Kasumi-1 (cell line): ENCODE measurements around the gene SYCN.

Experiments
- DNase-seq, 2 experiments: peaks; one replicate each; lab custom pipeline; 2025; lab: John Stamatoyannopoulos, UW

The SYCN gene

DNA sequence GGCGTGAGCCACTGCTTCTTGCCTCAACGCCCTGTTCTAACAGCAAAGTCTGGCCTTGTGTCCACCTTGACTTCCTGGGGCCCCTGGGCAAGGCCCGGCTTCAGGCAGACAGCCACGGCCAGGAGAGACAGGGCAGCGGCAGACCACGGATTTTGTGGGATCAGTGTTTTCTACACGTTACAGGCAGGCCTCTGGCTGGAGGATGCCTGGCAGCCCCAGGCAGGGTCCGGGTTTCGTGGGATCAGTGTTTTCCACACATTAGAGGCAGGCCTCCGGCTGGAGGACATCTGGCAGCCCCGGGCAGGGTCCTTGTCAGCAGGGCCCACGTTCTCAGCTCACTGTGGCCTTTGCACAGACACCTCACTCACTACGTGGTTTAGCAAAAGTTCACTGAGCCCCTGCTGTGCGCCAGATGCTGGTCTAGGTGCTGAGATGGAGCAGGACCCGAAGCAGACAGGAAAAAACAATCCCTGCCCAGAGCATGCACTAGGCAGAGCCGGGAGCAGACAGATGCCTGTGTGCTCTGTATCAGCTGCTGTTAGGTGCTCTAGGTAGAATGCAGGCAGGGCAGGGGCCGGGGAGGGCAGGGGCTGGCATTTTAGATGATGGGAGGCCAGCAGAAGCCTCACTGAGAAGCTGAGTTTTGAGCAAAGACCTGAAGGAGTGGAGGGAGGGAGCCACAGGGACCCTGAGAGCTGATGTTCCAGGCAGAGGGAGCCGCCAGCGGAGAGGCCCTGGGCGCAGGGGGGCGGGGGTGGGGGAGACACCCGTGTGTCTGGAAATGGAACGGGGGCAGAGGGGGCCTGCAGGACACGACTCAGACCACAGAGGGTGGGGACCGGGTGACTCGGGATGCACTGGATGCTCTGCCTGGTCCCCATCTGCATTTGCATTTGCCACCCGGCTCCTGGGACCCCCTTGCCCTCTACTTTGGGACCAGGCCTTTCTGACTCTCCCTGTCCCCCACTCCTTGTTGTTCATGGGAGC is 32.3 kb downstream of the SYCN start:
- no peak for DNase-seq

GRCh38 chr19:39170386-39171231 is 33.5 kb downstream of the SYCN start:
- no peak for DNase-seq

DNA sequence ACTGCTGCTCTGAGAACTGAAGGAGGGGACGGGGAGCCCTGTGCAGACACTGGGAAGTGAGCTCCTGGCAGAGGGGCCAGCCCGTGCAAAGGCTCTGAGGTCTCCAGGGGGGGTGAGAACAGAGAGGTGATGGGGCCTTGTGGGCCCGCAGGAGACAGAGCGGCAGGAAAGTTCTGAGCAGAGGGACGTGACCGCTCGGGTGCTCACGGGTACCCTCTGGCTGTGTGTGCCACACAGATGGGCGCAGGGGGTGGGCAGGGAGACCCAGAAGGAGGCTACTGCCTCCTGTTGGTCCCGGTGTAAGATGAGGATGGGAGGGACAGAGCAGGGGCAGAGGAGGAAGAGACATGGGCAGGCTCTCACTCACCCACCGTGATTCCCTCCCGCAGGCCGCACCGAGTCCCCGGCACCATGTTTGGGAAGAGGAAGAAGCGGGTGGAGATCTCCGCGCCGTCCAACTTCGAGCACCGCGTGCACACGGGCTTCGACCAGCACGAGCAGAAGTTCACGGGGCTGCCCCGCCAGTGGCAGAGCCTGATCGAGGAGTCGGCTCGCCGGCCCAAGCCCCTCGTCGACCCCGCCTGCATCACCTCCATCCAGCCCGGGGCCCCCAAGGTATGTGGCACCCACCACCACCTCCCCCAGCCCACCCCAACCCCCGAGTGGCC is 34.8 kb downstream of the SYCN start:
- no peak for DNase-seq

DNA sequence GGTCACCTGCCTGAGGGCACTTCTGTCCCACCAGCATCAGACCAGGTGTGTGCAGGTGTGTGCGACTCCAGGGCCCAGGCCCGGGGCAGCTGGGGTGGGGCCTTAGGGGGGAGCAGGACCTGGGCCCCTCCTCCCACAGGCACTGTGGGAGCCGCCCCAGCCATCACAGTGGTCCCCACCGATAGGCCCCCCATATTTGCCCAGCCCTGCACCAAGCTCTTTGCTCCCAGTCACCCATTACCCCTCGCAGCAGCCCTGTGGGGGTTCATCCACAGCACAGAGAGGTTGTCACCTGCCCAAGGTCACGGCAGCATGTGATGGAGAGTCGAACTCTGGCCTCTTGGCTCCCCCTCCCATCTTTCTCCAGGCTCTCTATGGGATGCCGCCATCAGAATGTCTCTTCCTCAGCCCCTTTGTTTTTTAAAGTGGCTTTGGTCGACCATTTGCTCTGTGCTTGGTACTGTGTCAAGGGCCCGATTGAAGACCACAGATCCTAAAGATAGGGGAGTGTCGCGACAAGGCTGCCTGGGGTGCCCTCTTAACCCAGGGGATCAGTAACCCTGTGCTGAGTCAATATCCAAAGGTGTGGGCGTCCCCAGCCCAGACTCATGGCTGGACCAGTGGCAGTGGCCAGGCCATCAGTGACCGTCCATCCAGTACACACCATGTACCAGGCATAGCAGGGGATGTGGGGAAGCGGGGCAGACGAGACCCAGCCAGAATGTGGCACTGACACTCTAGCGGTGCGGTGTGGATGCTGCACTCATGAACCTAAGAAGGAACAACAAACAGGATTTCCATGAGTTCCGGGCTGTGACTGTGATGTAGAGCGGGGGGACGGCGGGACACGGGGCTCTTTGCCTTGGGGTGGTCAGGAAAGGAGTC is 35.6 kb downstream of the SYCN start:
- DNase-seq, result no peak

DNA sequence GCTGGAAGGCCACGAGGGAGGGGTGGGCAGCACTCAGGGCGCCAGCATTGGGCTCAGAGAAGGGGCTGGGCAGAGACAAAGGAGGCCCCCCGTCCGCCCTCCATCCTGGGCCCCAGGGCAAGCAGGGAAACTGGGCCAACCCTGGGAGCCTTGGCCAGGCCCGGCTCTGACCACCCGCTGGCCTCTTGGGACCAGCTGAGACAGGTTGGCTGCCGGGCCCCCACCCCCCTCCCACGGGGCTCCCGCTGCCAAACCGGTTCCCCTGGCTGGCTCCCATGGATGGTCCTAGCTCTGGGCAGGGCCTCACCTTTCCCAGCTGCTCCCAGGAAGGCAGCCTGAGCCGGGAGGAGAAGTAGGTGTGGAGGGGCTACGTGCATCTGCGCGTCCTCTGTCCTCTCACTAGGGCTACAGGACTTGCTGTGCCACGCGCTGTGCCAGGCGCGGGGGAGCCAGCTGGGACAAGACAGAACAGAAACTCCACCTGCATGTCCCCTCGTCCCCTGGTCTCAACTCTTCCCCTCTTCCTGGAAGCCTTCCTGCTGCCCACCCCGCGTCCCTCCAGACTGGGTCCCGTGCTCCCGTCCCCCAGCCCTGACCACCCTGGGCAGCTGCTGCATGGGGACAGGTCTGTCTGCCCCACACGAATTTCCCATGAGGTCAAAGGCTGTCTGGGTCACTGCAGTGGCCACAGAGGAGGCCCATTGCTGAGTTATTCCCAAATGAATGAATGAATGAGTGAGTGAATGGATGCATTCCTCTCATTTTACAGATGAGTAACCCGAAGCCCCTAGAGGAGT is 36.4 kb downstream of the SYCN start:
- DNase-seq, result no peak

DNA sequence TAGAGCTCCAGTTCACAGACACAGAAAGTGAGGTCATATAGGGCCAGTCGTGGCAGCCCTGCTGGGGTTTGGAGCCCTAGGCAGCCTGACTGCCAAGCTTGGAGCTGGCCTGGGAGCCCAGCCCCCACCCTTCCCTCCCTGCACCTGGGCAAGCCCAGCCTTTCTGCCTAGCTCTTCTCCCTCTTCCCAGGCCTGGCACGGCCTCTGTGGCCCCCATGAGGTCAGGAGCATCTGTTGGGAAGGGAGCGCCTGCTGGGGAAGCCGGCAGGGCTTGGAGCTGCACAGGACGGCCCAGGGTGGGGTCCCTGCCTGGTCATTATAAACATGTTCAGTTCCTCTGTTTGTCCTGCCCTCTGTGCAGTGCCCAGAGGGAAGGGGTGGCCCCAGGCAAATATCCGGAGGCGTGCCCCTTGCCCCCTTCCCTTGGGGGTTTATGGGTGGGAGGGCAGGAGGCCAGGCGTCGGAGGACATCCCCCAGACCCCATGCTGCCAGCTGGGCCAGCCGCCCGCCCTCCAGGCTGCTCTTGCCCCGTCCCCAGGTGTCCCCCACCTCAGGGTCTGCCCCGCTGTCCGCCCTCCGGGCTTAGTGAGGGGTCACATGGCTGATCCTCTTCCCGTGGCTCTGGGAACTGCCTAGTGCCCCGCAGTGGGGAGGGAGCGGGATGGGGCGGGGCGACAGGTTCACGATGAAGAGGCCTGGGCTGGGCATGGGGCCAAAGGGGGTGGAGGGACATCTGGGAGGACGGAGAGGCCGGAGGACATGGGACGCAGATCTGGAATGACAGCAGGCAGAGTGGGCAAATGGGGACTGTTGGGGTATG is 37.3 kb downstream of the SYCN start:
- DNase-seq, result no peak

DNA sequence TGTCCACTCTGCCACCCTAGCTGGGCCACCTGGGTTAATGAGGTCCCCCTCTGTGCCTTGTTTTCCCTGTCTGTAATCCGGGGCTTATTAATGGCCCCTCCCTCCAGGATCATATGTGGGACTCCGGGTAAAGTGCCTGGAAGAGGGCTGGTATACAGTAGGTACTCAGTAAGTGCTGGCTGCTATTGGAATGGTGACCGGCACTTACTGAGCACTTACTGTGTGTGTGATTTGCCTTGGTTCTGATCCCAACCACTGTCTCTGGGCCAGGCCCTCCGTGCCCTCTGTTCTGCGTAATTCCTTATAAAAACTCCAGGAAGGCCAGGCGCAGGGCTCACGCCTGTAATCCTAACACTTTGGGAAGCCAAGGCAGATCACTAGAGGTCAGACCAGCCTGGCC is 38.2 kb downstream of the SYCN start:
- no peak for DNase-seq

DNA sequence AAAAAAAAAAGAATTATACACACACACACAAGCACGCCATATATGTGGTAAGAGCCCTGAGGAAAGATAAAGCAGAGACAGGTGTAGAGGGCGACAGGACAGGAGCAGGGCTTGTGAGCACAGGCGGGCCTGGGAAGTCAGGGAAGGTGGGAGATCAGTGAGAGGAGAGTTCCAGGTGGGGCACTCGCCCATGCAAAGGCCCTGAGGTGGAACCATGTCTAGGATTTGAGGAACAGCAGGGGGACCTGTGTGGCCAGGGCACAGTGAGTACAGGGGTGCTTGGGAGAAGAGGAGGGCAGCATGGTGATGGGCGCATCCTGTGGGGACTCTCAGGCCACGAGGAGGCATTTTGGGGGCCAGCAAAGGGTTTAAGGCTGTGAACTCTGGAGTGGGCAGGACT is 39.8 kb downstream of the SYCN start:
- no peak for DNase-seq

DNA sequence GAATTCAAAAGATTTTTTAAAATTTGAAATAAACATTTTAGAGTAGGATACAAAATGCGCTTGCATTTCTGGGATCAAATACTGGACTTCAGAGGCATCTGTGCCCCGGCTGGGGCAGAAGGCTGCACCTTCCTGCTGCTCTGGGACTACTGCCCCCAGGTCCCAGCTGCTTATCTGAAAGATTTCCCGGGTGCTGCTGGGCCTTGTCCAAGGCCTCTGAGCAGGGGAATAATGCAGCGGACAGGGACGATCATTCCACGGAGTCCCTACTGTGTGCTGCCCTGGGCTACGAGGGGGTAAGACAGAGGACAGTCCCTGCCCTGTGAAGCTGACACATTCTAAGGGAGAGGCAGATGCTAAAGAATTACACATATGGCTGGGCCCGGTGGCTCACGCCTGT is 40.4 kb downstream of the SYCN start:
- DNase-seq, result no peak

- DNase-seq, result no peak
Measured at GRCh38 chr19:39162441-39163043, 41.5 kb downstream of the SYCN start.

- no peak for DNase-seq
Measured at GRCh38 chr19:39160889-39161672, 43.0 kb downstream of the SYCN start.

GRCh38 chr19:39160523-39160861 is 43.6 kb downstream of the SYCN start:
- DNase-seq, result no peak

DNA sequence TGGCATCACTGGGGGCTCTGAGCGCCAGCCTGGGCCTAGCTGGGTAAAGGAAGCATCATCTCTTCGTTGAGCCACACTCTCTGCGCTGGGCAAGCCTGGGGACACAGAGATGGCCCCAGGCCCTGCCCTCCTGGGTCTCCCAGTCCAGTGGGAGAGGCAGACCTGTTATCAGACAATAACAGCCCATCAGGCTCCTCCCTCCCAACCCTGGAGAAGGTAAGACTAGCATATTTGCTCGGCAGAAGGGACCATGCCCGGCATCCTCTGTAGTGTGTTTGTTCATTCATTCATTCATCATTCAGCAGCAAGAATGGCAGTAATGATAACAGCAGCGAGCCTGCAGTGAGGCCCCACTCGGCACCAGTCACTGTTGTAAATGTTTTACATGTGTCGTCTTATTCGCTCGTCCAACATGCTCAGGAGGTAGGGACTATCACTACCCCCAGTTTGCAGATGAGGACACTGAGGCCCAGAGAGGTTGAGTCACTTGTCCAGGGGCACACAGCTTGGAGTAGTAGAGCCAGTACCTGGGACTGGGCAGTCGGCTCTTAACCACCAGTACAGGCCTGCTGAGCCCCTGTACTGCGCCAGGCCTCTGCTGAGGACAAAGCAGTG is 45.3 kb downstream of the SYCN start:
- DNase-seq, result peak in 1 of 2 experiments; percentile 4

DNA sequence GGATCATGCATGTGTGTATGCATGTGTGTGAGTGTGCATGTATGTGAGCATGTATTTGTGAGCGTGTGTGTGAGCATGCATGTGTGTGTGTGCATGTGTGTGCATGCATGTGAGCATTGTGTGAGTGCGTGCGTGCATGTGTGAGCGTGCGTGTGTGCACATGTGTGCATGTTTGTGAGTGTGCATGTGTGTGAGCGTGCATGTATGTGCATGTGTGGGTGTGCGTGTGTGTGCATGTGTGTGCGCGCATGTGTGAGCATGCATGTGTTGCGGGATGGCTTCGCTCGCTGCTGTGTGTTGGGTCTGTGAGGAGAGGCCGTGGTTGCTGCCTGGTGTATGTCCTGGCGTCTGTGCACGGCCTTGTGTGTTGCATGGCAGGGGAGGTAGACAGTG is 46.1 kb downstream of the SYCN start:
- DNase-seq, result no peak

GRCh38 chr19:39157275-39157996 is 46.6 kb downstream of the SYCN start:
- DNase-seq, result no peak

DNA sequence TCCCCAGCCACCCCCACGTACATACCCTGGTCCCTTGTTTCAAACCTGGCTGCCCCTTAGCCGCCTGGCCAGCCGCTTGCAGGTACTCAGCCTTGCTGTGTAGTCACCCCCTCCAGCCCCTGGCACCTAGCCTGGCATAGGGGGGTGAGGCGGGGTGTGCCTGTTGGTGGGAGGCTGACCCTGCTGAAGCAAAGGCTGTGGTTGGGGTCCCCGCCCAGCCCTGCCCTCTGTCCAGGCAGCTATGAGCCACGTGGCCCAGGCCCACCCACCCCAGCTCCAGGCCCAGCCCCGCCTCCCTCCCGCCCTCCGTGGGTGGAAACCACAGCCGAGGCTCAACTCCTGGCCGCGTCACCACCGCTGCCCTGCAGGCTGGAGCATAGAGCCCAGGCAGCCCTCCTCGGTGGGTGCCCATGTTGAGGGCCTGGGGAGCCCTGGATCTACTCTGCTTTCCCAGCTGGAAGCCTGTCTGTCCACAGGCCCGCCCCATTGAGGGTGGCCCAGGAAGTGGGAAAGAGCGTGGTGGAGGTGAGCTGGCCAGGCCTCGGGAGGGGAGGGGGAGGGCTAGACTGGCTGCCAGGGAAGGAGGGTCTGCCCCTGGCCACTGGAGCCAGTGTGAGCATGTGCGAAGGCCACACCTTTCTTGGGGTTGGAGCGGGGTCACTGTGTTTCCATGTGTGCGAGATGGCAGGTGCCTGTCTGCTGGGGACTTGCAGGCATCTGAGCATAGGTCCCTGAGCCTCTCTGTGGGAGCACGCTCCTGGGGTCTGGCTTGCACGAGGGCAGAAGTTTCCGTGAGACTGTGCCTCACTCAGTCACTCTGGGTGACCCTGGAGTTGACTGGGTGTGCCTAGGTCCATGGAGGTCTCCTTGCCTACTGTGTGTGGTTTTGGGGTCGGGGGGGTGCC is 47.5 kb downstream of the SYCN start:
- no peak for DNase-seq
